Skeletal muscle tissue (tissue), 5 donors: ENCODE data around the gene RANGAP1. TPM values are rescaled to one million over a fixed set of nuclear protein-coding genes. Genes with fewer than 3 reads are reported as not detected.

Source experiments
- H3K27ac ChIP-seq: one replicate; pipeline ENCODE4 v1.7.0; 2013; ENCODE audit warnings: mild to moderate bottlenecking, low read depth, low read length, inconsistent platforms
- H3K27me3 ChIP-seq, 3 donors: one replicate each; pipeline ENCODE4 v1.7.0; 2013; ENCODE audit warnings: low read length in 3 of 3; ENCODE audit not compliant: control insufficient read depth in 3 of 3, insufficient read depth in 3 of 3
- H3K36me3 ChIP-seq, 3 donors: one replicate each; pipeline ENCODE4 v1.7.0; 2013; ENCODE audit warnings: low read length in 3 of 3; ENCODE audit not compliant: control insufficient read depth in 3 of 3, insufficient read depth in 3 of 3
- H3K4me1 ChIP-seq, 3 donors: one replicate each; pipeline ENCODE4 v1.7.0; 2013; ENCODE audit warnings: low read length in 3 of 3, mild to moderate bottlenecking in 3 of 3; ENCODE audit not compliant: control insufficient read depth in 3 of 3, insufficient read depth in 3 of 3
- H3K4me3 ChIP-seq, 3 donors: one replicate each; pipeline ENCODE4 v1.7.0; 2013; ENCODE audit warnings: low read length in 3 of 3
- H3K9ac ChIP-seq, 3 donors: one replicate each; pipeline ENCODE4 v1.7.0; 2013; ENCODE audit warnings: low read length in 3 of 3, mild to moderate bottlenecking in 3 of 3, moderate library complexity in 2 of 3, low read depth in 1 of 3
- H3K9me3 ChIP-seq, 3 donors: one replicate each; pipeline ENCODE4 v1.7.0; 2013; ENCODE audit warnings: low read length in 3 of 3; ENCODE audit not compliant: control insufficient read depth in 3 of 3
- small RNA-seq: library from RNA; depleted of rRNA; stranded (forward); fragments of <200 nt; gene quantifications from one replicate; pipeline ENCODE3, GENCODE V24; 2014
- total RNA-seq: library from RNA; depleted of rRNA; stranded (reverse); fragments of >200 nt; gene quantifications from one replicate; pipeline ENCODE4 v1.2.3, GENCODE V29; 2014
- donor health status: Osteomylitis.

RANGAP1 gene
- total RNA-seq, 1 donor from 2014 or later, result 10.4 TPM

DNA sequence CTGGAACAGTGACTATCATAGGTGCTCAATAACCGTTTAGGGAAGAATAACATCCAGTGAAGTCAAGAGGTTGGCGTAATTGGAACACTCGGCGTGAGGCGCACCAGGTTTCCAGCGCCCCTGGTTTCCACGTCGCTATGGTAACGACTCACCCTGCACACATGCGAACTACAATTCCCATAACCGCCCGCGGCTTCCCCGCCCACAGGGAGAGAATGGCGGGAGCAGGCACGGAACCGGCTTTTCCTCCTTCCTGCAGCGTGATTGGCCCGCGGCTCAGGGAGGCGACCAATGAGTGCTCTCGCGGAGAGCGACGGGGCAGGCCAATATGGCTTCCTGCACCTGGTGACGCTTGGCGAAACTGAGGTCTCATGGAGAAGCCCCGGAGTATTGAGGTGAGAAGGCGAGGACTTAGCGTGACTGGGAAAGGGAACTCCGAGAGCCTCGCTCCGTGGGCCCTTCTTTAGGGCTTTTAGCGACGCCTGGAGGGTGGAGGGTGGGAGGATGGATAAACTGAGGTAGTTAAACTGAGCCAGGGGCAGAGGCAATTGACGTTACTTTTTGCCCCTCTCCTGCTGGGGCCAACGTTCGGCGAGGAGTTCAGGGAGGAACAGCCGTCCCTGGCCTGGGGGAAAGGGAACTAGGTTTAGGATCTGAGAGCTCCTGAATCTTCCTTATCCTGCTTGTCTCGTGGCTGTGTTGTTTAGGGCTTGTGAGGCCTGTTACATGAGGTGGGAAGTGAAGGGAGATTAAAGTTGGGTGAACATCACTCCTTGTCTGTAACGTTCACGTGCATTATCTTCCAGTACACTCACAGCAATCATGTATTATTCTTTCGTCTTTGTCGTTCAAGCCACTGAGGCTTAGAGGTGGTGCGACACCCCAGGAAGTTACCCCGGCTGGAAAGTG is 80.7 kb downstream of the RANGAP1 start, which contains the start of gene L3MBTL2:
Gene L3MBTL2, plus strand, starts transcription at position 321 of the 909 bp plus-strand sequence. Its CDS starts 51 bp downstream, at position 372.
- peak within 1 kb of the TSS; percentile 84 to 97 (median 92) for H3K9ac ChIP-seq
- peaks cover 6 to 11% (median 8%) of the 10 kb centered on the region in 3 donors for H3K4me1 ChIP-seq
- H3K27ac ChIP-seq, result peak within 1 kb of the TSS; percentile 69
- peaks cover 4 to 11% (median 4%) of the 10 kb centered on the region in 3 donors for H3K36me3 ChIP-seq
- H3K27me3 ChIP-seq, result peaks cover 0 to 2% (median 0%) of the 10 kb centered on the region in 3 donors
- no peaks in the 10 kb centered on the region for H3K9me3 ChIP-seq
- H3K4me3 ChIP-seq, result peak within 1 kb of the TSS; percentile 97 to 100 (median 99)

DNA sequence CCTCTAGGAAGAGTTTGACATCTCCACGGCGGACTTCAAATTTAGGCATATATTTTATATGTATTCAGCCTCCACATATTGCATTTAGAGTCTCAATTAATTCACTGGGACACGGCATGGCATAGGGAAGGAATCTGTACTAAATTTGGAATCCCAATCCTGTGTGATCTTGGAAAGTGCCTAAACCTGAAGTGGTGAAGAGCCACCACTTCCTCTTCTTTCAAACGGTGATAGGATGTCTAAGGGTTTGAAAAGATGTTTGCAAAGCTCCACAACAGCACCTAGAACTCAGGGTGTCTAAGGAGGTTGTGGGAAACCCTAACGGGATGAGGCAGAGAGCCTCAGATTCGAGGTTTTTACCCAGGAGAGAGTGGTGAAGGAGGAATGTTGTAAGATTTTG is 81.9 kb downstream of the RANGAP1 start:
- peaks cover 6 to 11% (median 8%) of the 10 kb centered on the region in 3 donors for H3K4me1 ChIP-seq
- H3K36me3 ChIP-seq, result peaks cover 0 to 4% (median 0%) of the 10 kb centered on the region in 3 donors
- H3K27ac ChIP-seq, result no peak overlapping the region
- no peaks in the 10 kb centered on the region for H3K9me3 ChIP-seq
- H3K9ac ChIP-seq, result no peak overlapping the region
- H3K27me3 ChIP-seq, result peaks cover 0 to 2% (median 0%) of the 10 kb centered on the region in 3 donors
- no peak overlapping the region for H3K4me3 ChIP-seq

DNA sequence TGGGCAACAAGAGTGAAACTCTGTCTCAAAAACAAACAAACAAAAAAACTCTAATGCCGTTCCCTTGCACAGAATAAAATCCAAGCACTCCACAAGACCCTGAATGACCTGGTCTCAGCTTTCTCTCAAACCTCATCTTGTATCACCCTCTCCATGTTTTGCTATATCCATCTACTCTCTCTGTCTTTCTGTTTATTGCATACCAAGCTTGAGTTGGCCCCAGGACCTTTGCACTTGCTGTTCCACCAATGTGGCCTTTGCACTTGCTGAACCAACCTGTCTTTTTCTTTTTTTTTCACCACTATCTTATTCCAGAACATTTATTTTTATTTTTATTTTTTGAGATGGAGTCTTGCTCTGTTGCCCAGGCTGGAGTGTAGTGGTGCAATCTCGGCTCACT is 82.9 kb downstream of the RANGAP1 start:
- Histone ChIP-seq H3K4me3 (no peak overlapping the region), H3K36me3 (no peaks in the 10 kb centered on the region), H3K27ac (no peak overlapping the region), H3K4me1 (peaks cover 11 to 15% (median 13%) of the 10 kb centered on the region in 3 donors), H3K27me3 (peaks cover 0 to 2% (median 0%) of the 10 kb centered on the region in 3 donors), H3K9ac (no peak overlapping the region), H3K9me3 (no peaks in the 10 kb centered on the region)

DNA sequence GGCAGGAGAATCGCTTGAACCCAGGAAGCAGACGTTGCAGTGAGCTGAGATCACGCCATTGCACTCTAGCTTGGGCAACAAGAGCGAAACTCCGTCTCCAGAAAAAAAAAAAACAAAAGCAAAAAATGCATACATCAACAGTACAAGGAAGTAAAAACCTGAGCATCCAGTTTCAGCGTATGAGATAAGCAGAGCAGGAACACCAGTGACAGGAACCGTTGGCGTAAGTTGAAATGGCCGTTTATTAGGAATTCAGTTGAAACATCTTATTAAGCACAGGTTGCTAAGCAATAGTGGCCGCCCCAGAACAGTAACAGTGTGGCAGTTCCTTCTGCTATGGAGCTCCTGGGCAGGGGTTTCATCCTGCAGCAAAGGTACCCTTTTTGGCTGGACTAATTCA is 84.8 kb downstream of the RANGAP1 start:
- Histone ChIP-seq H3K9me3 (no peaks in the 10 kb centered on the region), H3K9ac (no peak overlapping the region), H3K4me1 (peaks cover 20 to 25% (median 22%) of the 10 kb centered on the region in 3 donors), H3K4me3 (no peak overlapping the region), H3K27me3 (peaks cover 0 to 2% (median 0%) of the 10 kb centered on the region in 3 donors), H3K27ac (no peak overlapping the region), H3K36me3 (no peaks in the 10 kb centered on the region)

DNA sequence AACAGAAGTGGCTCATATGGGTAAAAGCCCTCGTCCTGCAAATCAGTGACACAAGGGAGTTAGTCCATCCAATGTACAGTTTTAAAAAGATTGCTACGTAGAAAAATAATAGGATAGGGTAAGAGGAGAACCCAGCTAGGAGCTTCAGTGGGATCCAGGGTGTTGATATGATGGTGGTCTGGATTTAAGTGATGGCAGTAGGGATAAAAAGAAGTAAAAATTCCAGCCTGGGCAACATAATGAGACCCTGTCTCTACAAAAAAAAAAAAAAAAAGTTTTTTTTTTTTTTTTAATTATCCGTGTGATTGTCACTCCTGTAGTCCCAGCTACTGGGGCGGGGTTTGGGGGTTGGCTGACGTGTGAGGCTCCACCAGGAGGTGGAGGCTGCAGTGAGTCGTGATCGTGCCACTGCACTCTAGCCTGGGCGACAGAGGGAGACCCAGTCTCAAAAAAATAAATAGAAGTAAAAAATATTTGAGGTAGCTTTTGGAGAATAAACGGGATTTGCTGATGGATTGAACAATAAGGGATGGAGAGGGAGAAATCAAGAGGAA is 87.9 kb downstream of the RANGAP1 start:
- peaks cover 14 to 16% (median 14%) of the 10 kb centered on the region in 3 donors for H3K4me1 ChIP-seq
- H3K27ac ChIP-seq, result no peak overlapping the region
- no peaks in the 10 kb centered on the region for H3K36me3 ChIP-seq
- H3K27me3 ChIP-seq, result peaks cover 0 to 2% (median 0%) of the 10 kb centered on the region in 3 donors
- no peaks in the 10 kb centered on the region for H3K9me3 ChIP-seq
- peak overlapping the region; percentile 83 to 96 (median 94) for H3K4me3 ChIP-seq
- peak overlapping the region in 2 of 3 donors; percentile 59 to 72 for H3K9ac ChIP-seq

DNA sequence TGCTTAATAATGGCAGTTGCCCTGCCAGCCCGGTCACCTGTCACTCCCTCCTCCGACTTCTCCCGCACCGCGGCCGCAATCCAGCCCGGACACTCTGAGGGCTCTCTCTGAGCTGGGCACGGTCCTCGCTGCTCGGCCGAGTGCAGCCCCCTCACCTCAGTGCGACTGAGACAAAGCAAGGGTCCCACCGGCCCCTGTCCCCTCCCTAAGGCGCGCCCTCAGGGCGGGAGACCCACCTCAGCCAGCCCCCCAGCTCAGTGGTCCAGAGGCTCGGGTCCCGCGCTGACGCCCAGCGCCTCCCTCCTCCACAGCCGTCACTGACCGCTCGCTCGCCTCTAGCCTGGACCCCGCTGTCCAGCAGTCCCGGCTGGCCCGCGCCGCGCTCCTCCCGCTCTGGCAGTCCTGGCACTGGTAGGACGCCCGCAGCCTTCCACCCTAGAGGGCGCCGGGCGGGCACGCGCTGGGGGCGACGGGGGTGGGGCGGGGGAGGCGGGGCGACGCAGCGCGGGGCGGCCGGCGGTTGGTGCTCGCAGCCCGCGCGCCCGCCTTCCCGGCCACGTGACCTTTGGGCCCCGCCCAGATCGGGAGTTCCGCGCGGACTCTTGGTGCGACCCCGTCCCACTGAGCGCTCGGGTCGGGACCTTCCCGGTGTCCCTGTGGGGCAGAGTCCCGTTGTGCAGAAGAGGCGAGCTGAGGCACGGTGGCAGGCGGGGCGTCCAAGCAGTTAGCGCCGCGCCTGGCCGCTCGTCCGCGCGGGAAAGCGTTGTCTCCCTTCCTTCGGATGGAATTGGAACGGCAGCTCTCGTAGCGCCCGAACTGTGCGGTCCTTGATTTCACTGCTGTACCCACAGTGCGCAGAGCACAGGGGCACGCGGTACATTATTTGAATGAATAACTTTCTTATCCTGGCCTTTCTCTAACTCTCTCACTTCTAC is 88.7 kb downstream of the RANGAP1 start:
- H3K27ac ChIP-seq, result no peak overlapping the region
- no peaks in the 10 kb centered on the region for H3K36me3 ChIP-seq
- no peaks in the 10 kb centered on the region for H3K9me3 ChIP-seq
- H3K4me1 ChIP-seq, result peaks cover 14 to 16% (median 14%) of the 10 kb centered on the region in 3 donors
- H3K4me3 ChIP-seq, result peak overlapping the region; percentile 83 to 96 (median 94)
- peak overlapping the region; percentile 59 to 83 (median 70) for H3K9ac ChIP-seq
- H3K27me3 ChIP-seq, result peaks cover 0 to 2% (median 0%) of the 10 kb centered on the region in 3 donors

Small RNA genes within 50 kb of the gene (small RNA-seq; reads per million reads assigned to genes)
- gene MIR6889, result not detected

Other genes starting within 250 kb of the RANGAP1 start
- gene EP300, start 193.6 kb downstream of the RANGAP1 start, total RNA-seq, result 57.9 TPM
- 9.4 TPM for gene L3MBTL2, start 80.9 kb downstream of the RANGAP1 start, total RNA-seq
- 2.1 TPM for gene CHADL, start 45.3 kb downstream of the RANGAP1 start, total RNA-seq
- gene ZC3H7B, start 15.3 kb upstream of the RANGAP1 start, total RNA-seq, result 20.4 TPM
- 12.5 TPM for gene TEF, start 95.8 kb upstream of the RANGAP1 start, total RNA-seq
- 15.1 TPM for gene TOB2, start 160.6 kb upstream of the RANGAP1 start, total RNA-seq
- 43.8 TPM for gene PHF5A, start 182.5 kb upstream of the RANGAP1 start, total RNA-seq
- gene ACO2, start 182.9 kb upstream of the RANGAP1 start, total RNA-seq, result 110 TPM